GDM1 (cell line): Measurements from ENCODE around the gene EGFL7.
A peak's percentile ranks its signal among the peaks of the same experiment; 100 is the strongest.

Experiments used
- DNase-seq: peaks from one replicate; lab custom pipeline; 2025; lab: John Stamatoyannopoulos, UW

The EGFL7 gene

DNA sequence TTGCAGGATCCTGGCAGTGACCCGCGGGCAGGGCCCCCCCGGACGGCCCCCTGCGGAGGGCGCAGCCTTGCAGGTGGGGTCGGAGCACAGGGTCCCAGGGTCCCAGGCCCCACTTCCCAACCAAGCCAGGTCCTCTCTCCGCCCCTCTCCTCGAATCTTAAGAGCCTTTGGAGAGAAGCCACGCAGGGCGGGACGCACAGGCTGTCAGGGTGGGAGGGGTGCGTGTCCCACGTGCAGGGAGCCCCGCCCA lies 18.4 kb upstream of the EGFL7 start:
- DNase-seq = peak; percentile 91

DNA sequence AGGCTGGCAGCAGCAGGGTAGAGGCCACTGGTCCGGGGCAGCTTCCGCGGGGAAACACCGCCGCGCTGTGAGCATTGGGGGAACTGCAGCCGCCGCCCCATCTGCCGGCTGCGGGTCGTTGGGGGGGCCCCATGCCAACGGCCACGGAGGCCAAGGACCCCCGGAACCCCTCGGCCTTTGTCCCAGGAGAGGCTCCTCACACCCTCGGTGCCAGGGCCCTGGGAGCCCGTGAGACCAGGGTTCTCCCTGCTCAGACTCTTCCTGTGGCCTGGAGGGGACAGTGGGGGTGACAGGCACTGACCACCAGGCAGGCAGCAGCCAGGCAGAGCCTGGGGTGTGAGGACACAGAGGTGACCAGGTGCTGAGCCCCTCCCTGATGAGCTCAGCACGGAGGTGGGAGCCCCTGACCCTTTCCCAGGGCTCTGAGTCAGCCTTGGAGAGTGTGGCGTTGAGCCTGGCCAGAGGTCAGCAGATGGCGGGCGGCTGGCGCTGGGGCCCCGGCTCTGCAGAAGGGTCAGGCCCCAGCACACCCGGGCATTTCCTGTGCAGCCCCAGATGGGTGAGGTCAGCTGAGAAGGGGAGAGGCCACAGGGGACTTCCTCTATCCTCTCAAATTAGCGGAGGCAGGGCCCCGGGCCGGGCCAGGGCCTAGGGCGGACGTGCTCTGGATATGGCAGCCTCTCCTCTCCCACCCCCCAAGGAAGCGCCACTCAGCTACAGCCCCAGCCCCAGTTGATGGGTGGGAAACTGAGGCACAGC lies 17.9 kb upstream of the EGFL7 start:
- DNase-seq = peak; percentile 64

DNA sequence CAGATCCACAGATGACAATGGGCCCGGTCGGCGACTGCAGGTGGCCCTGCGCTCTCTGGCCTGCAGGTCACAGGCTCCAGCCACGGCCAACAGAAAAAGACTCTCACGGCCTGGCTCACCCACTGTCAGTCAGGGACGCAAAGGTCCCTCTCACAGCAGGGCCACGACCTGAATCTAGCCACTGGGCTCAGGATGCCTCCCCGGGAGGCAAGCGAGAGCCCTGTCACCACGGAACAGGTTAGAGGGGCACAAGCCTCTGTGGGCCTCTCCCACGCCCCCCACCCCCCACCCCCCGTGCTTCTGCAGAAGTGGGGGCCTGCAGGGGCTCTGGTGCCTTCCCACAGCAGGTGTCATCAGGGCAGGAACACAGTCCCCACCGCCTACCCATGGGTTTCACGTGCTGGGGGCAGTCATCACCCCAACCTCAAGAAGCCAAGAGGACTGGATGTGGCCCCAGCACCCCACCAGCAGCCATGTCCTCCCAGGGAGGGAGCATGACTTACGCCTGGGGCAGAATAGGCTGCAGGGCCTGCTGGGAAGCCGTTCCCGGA lies 17.3 kb upstream of the EGFL7 start:
- DNase-seq = peak; percentile 42

DNA sequence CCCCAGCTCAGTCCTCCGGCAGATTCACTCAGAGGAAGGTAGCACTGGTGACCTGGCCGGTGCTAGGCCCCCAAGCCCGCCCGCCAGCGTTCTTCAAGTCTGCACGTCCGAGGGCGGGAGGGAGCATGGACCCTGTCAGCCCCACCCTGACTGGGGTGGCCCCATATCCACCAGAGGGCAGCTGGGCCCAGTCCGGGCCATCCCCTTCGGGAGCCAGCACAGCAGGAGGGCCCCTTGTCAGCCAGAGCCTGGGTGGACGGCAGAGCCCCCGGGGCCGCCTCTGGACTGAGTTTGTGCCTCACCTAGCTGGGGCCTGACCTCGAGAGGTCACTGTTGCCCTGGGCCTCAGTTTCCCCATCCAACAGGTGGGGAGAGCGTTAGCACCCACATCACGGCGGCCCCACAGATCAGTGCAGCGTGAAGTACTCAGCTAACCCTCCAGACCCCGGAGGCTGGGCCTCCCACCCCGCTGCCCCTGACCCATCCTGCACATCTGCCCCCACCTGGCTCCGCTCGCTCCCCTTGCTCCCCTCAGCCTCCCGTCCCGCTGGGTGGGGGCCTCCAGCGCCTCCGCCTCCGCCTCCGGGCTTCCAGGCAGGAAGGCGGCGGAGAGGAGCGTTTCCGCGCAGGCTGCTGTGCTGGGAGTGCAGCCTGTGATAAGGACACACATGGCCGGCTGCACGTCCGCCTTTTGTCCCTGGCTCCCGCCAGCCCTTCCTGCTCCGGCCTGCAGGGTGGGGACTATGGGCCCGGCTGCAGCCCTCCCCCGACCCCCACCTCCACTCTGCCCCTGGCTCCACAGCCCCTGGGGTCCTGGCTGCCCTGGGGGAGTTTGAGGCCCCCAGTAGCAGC lies 16.6 kb upstream of the EGFL7 start:
- DNase-seq = peak; percentile 94

DNA sequence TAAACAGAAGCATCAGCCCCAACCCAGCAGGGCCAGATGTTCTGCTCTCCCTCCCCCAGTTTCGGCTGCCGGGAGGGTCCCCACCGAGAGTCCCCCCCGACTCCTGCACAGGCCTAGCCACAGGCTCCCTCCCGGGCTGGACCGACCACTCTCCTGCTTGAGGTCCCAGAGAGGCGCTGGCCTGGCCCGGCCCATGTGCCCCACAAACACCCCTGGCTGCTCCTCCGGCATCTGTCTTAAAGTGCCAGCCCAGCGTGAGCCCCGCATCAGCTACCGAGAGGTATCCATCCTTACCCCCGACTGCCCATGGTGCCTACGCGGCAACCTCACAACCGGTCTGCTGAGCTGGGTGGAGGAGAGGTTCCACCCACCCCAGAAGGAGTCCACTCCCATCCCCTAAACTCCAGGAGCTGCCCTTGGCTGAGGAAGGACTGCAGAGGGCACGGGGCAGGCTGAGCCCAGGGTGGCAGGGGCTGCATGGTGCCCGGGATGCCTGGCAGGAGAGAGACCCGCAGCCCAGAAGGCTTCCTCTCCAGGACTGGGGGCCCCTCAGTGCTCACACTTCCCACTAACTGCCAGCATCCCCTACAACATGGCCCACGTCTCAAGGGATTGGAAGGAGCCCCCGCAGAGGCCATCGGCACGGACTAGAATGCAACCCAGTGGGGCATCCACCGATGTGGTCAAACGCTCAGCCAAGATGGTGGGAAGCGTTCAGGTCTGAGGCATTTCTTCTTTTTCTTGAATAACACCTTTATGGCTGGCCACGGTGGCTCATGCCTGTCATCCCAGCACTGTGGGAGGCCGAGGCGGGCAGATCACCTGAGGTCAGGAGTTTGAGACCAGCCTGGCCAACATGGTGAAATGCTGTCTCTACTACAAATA lies 15.6 kb upstream of the EGFL7 start:
- DNase-seq = peak; percentile 66

DNA sequence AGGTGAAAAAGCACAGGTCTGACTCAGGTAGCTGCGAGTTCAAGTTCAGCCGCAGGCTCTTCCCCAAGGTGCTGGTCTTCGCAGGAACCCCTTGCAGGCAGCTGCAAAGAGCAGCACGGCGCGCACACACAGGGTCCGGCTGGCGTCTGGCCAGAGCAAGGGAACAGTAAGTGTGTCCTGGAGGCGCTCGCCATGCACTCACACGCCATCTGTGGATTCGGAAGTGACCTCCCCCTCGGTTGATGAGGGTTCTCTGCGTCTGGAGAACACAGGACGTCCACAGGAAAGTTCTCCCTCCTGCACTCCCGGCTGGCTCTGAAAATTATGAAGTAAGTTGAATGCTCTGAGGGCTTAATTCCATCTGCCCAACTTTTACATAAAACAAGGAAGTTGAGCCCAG lies 14.0 kb upstream of the EGFL7 start:
- peak; percentile 76 for DNase-seq

DNA sequence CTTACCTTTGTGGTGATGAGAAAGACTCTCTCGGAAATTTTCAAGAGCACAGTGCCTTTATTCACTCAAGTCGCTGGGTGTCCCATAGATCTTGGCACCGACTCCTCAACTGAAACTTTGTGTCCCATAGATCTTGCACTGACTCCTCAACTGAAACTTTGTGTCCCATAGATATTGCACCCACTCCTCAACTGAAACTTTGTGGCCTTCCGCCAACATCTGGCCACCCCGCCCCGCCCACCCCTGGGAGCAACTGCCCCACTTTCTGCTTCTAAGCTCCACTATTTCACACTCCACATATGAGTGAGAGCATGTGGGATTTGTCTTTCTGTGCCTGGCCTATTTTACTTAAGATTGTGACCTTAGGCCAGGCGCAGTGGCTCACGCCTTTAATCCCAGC lies 12.7 kb upstream of the EGFL7 start:
- no peak for DNase-seq

DNA sequence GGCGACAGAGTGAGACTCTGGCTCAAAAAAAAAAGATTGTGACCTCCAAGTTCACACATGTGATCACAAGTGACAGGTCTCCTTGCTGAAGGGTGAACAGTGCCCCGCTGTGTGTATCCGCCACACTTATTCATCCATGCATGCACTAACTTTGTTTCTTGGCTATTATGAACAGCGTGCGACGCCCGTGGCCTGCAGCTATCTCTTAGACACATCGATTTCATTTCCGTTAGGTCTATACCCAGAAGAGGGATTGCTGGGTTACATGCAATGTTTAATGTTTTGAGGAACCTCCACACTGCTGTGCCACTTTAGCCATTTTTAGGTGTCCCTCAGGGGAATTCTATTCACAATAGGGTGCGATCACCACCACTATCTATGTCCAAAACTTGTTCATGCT lies 12.1 kb upstream of the EGFL7 start:
- no peak for DNase-seq

DNA sequence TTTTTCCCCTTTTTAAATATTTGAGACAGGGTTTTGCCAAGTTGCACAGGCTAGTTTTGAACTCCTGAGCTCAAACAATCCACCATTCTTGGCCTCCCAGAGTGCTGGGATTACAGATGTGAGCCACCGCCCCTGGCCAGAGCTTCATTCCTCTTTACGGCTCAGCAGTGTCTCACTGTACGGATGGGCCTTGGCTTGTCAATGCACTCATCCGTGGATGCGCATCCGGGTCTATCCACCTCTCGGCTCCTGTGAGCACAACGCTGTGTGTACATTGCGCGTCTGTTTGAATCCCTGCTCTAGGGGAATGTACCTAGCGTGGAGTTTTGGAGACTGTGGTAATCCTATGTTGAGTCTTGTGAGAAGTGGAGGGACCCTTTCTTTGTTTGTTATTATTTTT lies 10.9 kb upstream of the EGFL7 start:
- no peak for DNase-seq

DNA sequence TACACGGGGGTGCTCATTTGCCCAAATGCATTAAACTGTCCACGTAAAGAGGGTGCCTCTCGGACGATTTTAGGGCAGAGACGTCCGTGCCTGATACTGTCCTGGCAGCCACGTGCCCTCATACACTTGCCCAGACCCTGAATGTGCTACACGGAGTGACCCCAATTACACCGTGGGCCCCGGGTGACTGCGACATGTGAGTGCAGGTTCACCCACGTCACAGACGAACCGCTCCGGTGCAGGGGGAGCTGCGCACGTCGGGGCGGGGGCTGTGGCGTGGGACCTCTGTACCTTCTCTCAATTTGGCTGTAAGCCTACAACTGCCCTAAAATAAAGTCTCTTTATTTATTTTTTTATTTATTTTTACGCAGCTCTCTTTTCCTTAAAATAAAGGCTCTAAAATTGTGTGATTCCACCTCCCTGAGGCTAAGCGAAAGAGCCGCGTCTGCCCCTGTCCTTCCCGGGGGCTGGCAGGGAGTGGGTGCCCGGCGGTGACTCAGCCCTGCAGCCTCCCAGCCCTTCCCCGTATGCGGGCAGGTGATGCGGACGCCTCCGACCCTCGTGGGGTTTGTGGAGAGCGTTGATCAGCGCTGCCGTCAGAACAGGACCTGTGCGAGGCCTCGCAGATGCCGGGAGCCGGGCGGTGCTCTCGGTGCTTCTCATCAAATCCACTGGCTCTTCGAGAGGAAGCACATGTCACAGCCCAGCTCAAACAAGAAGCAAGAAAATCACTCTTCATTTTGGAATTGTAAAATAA lies 9.2 kb upstream of the EGFL7 start:
- DNase-seq = no peak

DNA sequence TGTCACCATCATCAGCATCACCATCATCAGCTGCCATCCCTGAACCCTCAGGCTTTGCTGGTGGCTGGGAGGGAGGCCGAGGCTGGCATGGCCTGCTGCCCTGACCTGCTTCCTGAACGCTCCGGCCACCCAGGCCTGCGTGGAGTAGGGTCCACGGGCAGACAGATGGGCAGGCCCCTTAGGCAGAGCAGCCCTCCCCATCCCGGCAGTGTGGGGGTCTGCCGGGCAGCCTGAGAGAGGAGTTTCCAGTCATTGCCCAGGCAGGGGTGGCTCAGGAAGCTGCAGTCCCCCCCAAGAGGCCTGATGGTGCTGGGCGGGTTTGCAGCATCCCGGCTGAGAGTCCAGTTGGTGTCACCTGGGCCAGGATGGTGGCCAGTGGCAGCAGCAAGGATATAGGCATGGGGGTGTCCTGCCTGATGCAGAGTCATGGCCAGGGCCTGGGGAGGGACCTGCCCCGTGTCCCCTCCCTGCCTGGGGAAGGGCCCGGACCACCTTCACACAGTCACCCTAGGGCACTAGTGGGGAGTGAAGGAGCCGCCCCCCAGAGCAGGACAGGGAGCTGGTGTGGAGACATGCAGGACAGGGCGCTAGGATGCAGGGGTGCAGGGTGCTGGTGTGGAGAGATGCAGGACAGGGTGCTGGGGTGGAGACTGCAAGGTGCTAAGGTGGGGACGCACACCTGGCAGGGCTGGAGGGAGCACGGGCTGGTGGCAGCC lies 7.7 kb upstream of the EGFL7 start:
- no peak for DNase-seq

DNA sequence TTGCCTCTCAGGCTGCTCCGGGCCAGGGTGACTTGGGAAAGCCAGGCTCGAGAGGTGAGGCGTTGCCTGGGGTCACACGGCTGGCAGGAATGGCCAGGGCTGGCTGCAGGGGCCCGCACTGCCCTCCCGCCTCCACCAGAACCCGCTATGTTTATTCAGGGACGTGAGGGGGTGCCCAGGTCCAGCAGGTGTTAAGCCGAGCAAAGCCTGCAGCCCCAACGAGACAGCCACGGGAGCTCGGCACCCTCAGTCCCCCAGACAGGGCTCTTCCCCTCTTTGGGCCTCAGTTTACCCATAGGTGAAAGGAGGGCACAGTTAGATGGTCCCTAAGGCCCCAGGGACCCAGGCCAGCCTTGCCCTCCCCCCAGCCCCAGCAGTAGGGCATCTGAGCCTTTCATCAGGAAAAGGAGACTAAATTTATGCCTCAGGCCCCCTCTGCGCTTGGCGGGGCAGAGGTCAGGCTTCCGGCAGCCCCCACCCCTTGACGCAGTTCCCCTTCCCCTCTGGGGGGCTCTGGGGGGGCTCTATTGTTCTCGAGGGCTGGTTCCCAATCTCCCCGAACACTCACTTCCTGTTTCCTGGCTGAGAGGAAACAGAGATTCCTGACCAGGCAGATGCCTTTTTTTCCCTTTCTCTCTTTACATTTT lies 7.1 kb upstream of the EGFL7 start:
- DNase-seq = peak; percentile 88

DNA sequence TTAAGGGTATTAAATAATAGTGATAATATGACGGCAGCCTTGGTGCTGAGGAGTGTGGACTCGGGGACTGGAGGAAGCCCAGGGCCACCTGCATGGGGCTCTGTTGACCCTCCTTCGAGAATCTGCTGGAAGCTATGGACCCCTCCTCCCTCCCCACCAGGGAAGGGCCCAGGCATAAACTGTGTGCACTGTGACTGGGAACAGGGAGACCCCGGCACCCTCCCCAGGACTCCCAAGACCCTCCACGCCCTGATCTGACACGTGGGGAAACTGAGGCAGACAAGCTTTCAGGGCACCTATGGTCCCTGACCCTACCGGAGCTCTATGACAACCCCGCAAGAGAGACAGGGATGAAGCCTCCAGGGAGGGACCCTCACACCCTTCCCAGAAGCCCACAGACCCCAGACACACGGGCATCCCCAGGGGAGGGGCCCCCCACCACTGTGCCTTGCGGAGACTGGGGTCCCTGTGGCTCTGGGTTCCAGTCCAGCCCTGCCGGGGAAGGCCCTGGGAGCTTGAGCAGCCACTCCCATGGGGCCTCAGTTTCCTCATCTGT lies 6.5 kb upstream of the EGFL7 start:
- DNase-seq = no peak

DNA sequence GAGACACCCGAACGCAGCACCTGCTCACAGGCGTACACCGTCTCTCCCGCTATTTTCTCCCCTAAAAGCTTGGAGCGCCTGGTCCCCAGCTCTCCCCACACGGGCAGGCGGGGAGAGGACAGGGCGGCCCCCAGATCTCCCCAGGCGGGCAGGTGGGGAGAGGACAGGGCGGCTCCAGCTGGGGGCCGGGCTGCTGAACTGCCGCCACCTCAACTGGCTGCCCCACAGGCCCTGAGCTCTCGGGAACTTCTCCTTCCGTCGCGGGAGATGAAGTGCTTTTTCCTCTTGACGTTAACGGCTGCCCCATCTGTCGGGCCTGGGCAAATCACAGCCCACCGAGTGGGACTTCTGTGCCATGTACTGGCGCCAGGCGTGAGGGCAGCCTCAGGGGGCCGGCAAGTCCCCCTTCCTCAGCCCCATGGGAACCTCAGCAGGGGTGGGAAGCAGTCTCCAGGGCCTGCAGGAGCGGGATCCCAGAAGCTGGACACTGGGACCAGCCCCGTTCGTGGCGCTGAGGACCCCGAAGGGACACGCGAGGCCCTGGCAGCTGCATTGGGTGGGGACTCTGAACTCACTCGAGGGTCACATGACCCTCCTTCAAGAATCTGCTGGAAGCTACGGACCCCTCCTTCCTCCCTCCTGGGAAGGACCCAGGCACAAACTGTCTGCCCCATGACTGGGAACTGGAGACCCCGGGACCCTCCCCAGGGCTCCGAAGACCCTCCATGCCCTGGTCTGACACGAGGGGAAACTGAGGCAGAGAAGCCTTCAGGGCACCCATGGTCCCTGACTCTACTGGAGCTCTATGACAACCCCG lies 5.7 kb upstream of the EGFL7 start:
- peak; percentile 66 for DNase-seq

DNA sequence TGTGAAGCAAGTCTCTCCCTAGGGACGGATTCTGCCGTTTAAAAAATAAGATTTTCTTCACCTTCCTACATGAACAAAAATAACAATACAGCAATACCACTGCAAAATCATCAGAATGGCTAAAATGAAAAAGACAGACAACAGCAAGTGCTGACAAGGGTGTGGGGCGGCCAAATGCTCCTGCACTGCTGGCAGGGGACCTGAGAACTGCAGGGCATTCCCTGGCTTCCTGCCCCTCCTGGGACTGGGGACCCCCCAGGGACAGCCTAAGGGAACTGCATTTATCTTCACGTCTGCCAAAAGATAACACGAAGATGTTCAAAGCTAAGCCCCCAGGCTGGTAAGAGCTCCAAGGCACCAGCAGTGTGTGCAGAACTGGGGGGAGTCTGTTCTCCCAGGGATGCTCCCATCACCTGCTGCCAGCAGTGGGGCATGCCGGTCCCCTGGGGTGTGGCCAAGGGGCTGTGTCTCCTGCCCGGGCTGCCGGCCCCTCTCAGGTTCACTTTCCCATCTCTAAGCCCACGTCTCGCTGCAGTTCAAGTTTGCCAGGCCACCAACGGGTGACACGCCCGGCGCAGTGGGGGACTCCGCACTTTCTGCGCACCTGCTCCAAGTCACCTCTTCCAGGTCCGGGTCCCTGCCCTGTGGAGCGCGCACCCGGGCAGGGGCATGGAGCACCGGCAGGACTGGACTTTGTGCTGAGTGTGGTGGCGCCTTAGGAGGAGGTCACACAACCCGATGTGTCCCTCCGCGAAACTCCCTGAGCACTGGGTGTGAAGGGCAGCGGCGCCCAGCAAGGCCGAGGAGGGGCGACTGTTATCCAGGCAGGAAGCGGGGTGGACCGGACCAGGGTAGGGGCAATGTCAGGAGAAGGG lies 4.5 kb upstream of the EGFL7 start:
- peak; percentile 56 for DNase-seq

DNA sequence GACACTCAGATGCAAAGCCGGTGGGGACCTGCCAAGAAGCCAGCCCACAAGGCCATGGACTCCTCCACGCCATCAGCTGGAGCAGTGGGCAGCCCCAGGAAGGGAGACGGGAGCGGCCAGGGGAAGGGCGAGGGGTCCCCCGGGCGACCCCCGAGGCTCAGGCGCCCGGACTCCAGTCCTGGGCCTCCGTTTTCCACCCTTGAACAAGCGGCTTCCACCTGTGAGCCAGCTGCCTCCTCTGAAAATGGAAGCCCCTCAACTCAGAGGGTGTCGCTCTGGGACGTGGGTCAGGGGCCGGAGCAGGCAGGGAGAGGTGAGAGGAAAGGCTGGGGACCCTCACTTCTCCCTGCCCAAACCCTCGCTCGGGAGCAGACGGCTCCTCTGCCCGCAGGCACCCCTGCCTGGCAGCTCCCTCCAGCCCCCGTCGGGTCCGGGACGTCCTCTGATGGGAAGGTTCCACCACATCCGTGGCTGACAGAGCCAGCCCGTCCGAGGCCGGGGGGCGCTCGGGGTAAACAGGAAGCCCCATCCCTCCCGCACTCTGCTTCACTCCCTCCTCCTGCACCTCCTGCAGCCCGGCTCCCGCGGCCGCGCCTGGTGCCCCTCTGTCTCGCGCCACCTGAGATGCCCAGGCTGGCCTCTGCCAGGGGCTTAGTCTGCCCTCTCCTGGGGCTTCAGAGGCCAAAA lies 3.7 kb upstream of the EGFL7 start:
- DNase-seq = peak; percentile 56
